Smooth muscle cell (in vitro differentiated cells): ENCODE measurements around the gene FAM174C. TPM values are rescaled to one million over a fixed set of nuclear protein-coding genes. Genes with fewer than 3 reads are reported as not detected.

ENCODE experiments used
- DNase-seq: peaks from one replicate; lab custom pipeline; 2025; ENCODE audit not compliant: unreplicated experiment; lab: John Stamatoyannopoulos, UW
- H2AFZ ChIP-seq: fragments of 200-600 bp; sonication (generic); 2 replicates; pipeline ENCODE4 v1.6.0; 2016; ENCODE audit warnings: antibody characterized with exemption, low read depth, mild to moderate bottlenecking
- H3F3A ChIP-seq: fragments of 200-600 bp; sonication (generic); 2 replicates; pipeline ENCODE4 v1.6.0; 2017; ENCODE audit warnings: antibody characterized with exemption, low read depth
- H3K27ac ChIP-seq: fragments of 200-600 bp; sonication (generic); 2 replicates; pipeline ENCODE4 v1.5.1; 2016; ENCODE audit warnings: low read depth, mild to moderate bottlenecking
- H3K27me3 ChIP-seq: fragments of 200-600 bp; sonication (generic); 2 replicates; pipeline ENCODE4 v1.6.1; 2016; ENCODE audit warnings: low read depth, mild to moderate bottlenecking
- H3K36me3 ChIP-seq: fragments of 200-600 bp; sonication (generic); 2 replicates; pipeline ENCODE4 v1.5.1; 2016; ENCODE audit warnings: low read depth
- H3K4me1 ChIP-seq: fragments of 200-600 bp; sonication (generic); 2 replicates; pipeline ENCODE4 v1.5.1; 2016; ENCODE audit warnings: low read depth
- H3K4me2 ChIP-seq: fragments of 200-600 bp; sonication (generic); 2 replicates; pipeline ENCODE4 v1.6.0; 2016; ENCODE audit warnings: mild to moderate bottlenecking
- H3K4me3 ChIP-seq: fragments of 200-600 bp; sonication (generic); 2 replicates; pipeline ENCODE4 v1.5.1; 2016; ENCODE audit warnings: mild to moderate bottlenecking
- H3K79me2 ChIP-seq: fragments of 200-600 bp; sonication (generic); 2 replicates; pipeline ENCODE4 v1.6.0; 2016; ENCODE audit warnings: low read depth, mild to moderate bottlenecking
- H3K9ac ChIP-seq: fragments of 200-600 bp; sonication (generic); 2 replicates; pipeline ENCODE4 v1.6.0; 2016; ENCODE audit warnings: low read depth
- H3K9me3 ChIP-seq: fragments of 200-600 bp; sonication (generic); replicated peaks from 2 replicates; pipeline ENCODE4 v1.5.1; 2016; ENCODE audit warnings: low read depth
- H4K20me1 ChIP-seq: fragments of 200-600 bp; sonication (generic); 2 replicates; pipeline ENCODE4 v1.6.0; 2016; ENCODE audit warnings: low read depth
- WGBS: methylation state at CpG from one replicate; pipeline ENCODE4 v1.1.7; 2016; ENCODE audit warnings: low lambda C conversion rate; 5-methylcytosine and 5-hydroxymethylcytosine counted together
- polyA plus RNA-seq: library from polyadenylated mRNA; unstranded; fragments of >200 nt; fragmentation: Nextera tagmentation; extraction: Ambion mirVana; gene quantifications from 2 replicates; pipeline ENCODE4 v1.2.1, GENCODE V29; 2016
- total RNA-seq: library from RNA; depleted of rRNA; stranded (reverse); fragments of >200 nt; gene quantifications from 2 replicates; pipeline ENCODE4 v1.2.3, GENCODE V29; 2014
- TF ChIP-seq, protein P1 (sequence below): fragments of 200-600 bp; sonication (generic); IDR thresholded peaks from 2 replicates; pipeline ENCODE4 v1.5.1; 2017; ENCODE audit warnings: borderline replicate concordance, mild to moderate bottlenecking, antibody characterized with exemption; ENCODE audit not compliant: insufficient read depth, poor library complexity, severe bottlenecking

Gene FAM174C
- total and polyA plus RNA-seq, 2 experiments from 2014 or later, result 41.5 to 75.6 TPM

DNA sequence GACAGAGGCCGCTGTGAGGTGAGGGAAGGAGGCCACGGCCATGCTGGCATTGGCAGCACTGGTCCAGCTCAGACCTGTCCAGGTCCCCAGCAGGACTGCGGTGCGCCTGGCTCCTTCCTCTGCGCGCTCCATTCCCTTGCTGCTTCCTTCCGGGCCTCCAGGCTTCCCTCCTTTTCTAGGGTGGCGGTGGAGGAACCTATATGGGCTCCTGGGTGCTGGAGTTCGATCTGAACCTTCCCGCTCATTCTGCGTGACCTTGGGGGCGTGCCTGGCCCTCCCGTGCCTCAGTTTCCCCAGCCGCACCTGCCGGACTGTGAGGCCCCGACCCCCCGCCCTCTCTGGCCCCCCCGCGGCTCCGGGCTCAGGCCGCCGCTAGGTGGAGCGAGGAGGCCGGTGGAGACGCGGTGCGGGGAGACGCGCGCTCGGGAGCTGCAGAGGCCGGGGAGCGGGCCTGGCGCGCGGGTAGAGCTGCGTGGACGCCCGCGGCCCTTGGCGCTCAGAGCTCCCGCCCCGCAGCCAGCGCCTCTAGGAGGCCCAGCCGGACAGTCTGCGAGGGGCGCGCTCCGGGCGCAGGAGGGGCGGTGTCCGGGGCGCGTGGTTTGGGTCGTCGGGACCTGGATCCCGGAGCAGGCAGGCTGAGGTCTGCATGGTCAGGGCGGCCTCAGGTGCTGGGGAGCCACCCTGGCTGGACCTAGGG, 40.3 kb downstream of the FAM174C start:
- H3K9me3 ChIP-seq, result no peaks in the 10 kb centered on the region
- no peaks in the 10 kb centered on the region for H3K36me3 ChIP-seq
- TF ChIP-seq, protein P1, sequence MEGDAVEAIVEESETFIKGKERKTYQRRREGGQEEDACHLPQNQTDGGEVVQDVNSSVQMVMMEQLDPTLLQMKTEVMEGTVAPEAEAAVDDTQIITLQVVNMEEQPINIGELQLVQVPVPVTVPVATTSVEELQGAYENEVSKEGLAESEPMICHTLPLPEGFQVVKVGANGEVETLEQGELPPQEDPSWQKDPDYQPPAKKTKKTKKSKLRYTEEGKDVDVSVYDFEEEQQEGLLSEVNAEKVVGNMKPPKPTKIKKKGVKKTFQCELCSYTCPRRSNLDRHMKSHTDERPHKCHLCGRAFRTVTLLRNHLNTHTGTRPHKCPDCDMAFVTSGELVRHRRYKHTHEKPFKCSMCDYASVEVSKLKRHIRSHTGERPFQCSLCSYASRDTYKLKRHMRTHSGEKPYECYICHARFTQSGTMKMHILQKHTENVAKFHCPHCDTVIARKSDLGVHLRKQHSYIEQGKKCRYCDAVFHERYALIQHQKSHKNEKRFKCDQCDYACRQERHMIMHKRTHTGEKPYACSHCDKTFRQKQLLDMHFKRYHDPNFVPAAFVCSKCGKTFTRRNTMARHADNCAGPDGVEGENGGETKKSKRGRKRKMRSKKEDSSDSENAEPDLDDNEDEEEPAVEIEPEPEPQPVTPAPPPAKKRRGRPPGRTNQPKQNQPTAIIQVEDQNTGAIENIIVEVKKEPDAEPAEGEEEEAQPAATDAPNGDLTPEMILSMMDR, result peak; percentile 58
- WGBS, result 27% methylated on average over 35 of the region's 58 CpGs
- peak overlapping the region; percentile 41 for H3K4me3 ChIP-seq
- H3F3A ChIP-seq, result no peaks in the 10 kb centered on the region
- DNase-seq, result peak; percentile 6
- no peak overlapping the region for H3K9ac ChIP-seq
- peaks cover 24% of the 10 kb centered on the region for H3K27me3 ChIP-seq
- H3K79me2 ChIP-seq, result no peaks in the 10 kb centered on the region
- H3K4me1 ChIP-seq, result peaks cover 8% of the 10 kb centered on the region
- H4K20me1 ChIP-seq, result no peaks in the 10 kb centered on the region
- no peak overlapping the region for H3K27ac ChIP-seq
- H2AFZ ChIP-seq, result no peak overlapping the region
- peak overlapping the region; percentile 83 for H3K4me2 ChIP-seq

DNA sequence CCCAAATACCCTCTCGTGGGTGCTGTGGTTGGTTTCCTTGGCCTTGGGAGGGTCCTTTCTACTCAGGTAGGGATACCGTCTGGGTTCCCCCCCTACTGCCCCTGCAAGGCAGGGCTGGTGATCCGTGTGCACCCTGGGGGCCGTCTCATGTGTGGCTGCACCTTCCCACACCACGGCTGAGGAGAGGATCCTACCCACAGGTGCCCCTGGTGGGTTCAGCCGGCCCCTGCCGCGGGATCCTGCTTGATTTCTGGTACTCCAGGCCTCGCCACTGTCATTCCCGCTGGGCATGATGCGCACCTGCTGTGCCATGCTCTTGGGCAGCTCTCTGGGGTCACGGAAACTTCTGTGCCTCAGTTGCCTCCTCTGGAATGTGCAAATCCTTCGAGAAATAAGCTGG, 41.1 kb downstream of the FAM174C start:
- Histone ChIP-seq H3K4me3 (no peak overlapping the region), H3K4me2 (no peak overlapping the region), H3K9me3 (no peaks in the 10 kb centered on the region), H3K36me3 (no peaks in the 10 kb centered on the region), H3K4me1 (peaks cover 6% of the 10 kb centered on the region), H3K79me2 (no peaks in the 10 kb centered on the region), H3K9ac (no peak overlapping the region), H2AFZ (no peak overlapping the region), H3F3A (no peaks in the 10 kb centered on the region), H3K27me3 (peaks cover 24% of the 10 kb centered on the region), H4K20me1 (no peaks in the 10 kb centered on the region), H3K27ac (no peak overlapping the region)
- 85% methylated on average over 13 of the region's 13 CpGs for WGBS
- TF ChIP-seq, protein P1, result no peak
- DNase-seq, result no peak

GRCh38 chr19:1317274-1318003, 42.1 kb downstream of the FAM174C start:
- Histone ChIP-seq H2AFZ (no peak overlapping the region), H3K27ac (no peak overlapping the region), H3K79me2 (no peaks in the 10 kb centered on the region), H4K20me1 (no peaks in the 10 kb centered on the region), H3K4me2 (no peak overlapping the region), H3K9ac (no peak overlapping the region), H3K4me1 (peaks cover 6% of the 10 kb centered on the region), H3K36me3 (no peaks in the 10 kb centered on the region), H3K27me3 (peaks cover 24% of the 10 kb centered on the region), H3F3A (no peaks in the 10 kb centered on the region), H3K9me3 (no peaks in the 10 kb centered on the region), H3K4me3 (no peak overlapping the region)
- TF ChIP-seq, protein P1, result no peak
- DNase-seq, result no peak
- WGBS, result 87% methylated on average over 17 of the region's 17 CpGs
